HepG2 (cell line): ENCODE measurements around the gene KPNA3. TPM values are rescaled to one million over a fixed set of nuclear protein-coding genes. Genes with fewer than 3 reads are reported as not detected.

ENCODE experiments used
- CEBPZ ChIP-seq: IDR thresholded peaks from 2 replicates; pipeline ENCODE4 v1.6.1; 2012; ENCODE audit warnings: low read length, improper control_type of control experiment
- ERF ChIP-seq: IDR thresholded peaks from 2 replicates; pipeline ENCODE4 v1.6.1; 2018; ENCODE audit warnings: missing biosample characterization, missing genetic modification reagents
- HMGXB4 ChIP-seq, 2 experiments: sonication (generic) in 1 of 2; formaldehyde crosslinking in 1 of 2; IDR thresholded peaks; 2 replicates each; pipeline versions ENCODE4 v1.4.0 to v1.6.1; 2018 to 2020; ENCODE audit warnings: missing genetic modification reagents in 2 of 2, borderline replicate concordance in 1 of 2, low read depth in 1 of 2, mild to moderate bottlenecking in 1 of 2, missing biosample characterization in 1 of 2
- HOXA3 ChIP-seq: sonication (generic); formaldehyde crosslinking; IDR thresholded peaks from 2 replicates; pipeline ENCODE4 v1.5.0; 2020; ENCODE audit warnings: missing genetic modification reagents
- MLX ChIP-seq: IDR thresholded peaks from 2 replicates; pipeline ENCODE4 v1.6.1; 2016
- NFAT5 ChIP-seq: sonication (generic); formaldehyde crosslinking; IDR thresholded peaks from 2 replicates; pipeline ENCODE4 v1.4.0; 2020; ENCODE audit warnings: missing genetic modification reagents
- SMYD3 ChIP-seq: sonication (generic); formaldehyde crosslinking; IDR thresholded peaks from 2 replicates; pipeline ENCODE4 v1.8.1; 2023; ENCODE audit warnings: mild to moderate bottlenecking, missing genetic modification reagents
- TBX3 ChIP-seq: fragments of 450-650 bp; IDR thresholded peaks from 2 replicates; pipeline ENCODE4 v1.6.1; 2017; ENCODE audit warnings: antibody characterized with exemption, mild to moderate bottlenecking, inconsistent platforms, borderline replicate concordance
- TMF1 ChIP-seq: sonication (generic); formaldehyde crosslinking; IDR thresholded peaks from 2 replicates; pipeline ENCODE4 v1.8.1; 2022; ENCODE audit warnings: low read depth, missing genetic modification reagents
- YEATS4 ChIP-seq: sonication (generic); formaldehyde crosslinking; IDR thresholded peaks from 2 replicates; pipeline ENCODE4 v1.4.0; 2020; ENCODE audit warnings: missing genetic modification reagents, borderline replicate concordance
- ZBTB25 ChIP-seq: IDR thresholded peaks from 2 replicates; pipeline ENCODE4 v1.6.1; 2018; ENCODE audit warnings: missing genetic modification reagents
- ZFAT ChIP-seq: sonication (generic); formaldehyde crosslinking; conservative IDR thresholded peaks from 2 replicates; pipeline ENCODE4 v1.8.1; 2023; ENCODE audit warnings: missing genetic modification reagents, inconsistent platforms
- ZNF383 ChIP-seq: sonication (generic); formaldehyde crosslinking; IDR thresholded peaks from 2 replicates; pipeline ENCODE4 v1.4.0; 2020; ENCODE audit warnings: missing genetic modification reagents, mild to moderate bottlenecking, borderline replicate concordance
- ZNF629 ChIP-seq: sonication (generic); formaldehyde crosslinking; conservative IDR thresholded peaks from 2 replicates; pipeline ENCODE4 v1.5.0; 2020; ENCODE audit warnings: missing genetic modification reagents
- polyA plus RNA-seq, 8 experiments: library from polyadenylated mRNA; depleted of rRNA in 3 of 8; stranded (reverse) in 7 of 8; unstranded in 1 of 8; fragments of >200 nt; fragmentation: Illumina TruSeq in 4 of 8; extraction: Trizol in 4 of 8; gene quantifications; 2 replicates each; pipeline versions ENCODE4 v1.2.1 to v1.2.3, GENCODE V29; 2011 to 2016; ENCODE audit warnings: low read depth in 4 of 8, missing spikeins in 1 of 8, mixed read lengths in 1 of 8; ENCODE audit not compliant: insufficient read depth in 1 of 8
- total RNA-seq, 5 experiments: library from RNA; depleted of rRNA; stranded (reverse); fragments of >200 nt; fragmentation: Illumina TruSeq; extraction: Trizol; gene quantifications; 2 replicates each; pipeline ENCODE4 v1.2.3, GENCODE V29; 2016; ENCODE audit warnings: low read depth in 1 of 5

KPNA3 gene
- total and polyA plus RNA-seq, 2 of the 13 experiments (the other 11 are each of a cell fraction or from before 2014, with no cell fraction given): 13.0 to 28.9 TPM

GRCh38 chr13:49690995-49691784, 101.3 kb downstream of the KPNA3 start, which contains the start of gene EBPL (continued):
- TF ChIP-seq ZFAT (CRISPR knock-in tag): 0 out of 2 replicates have a peak, but pooled peaks have one; percentile 70
- peak; percentile 82 for TF ChIP-seq NFAT5 (CRISPR knock-in tag)
- TF ChIP-seq TMF1: peak; percentile 98
- 0 out of 2 replicates have a peak, but pooled peaks have one; percentile 43 for TF ChIP-seq MLX (CRISPR knock-in tag)
- peak; percentile 65; the same call in 1 of the 2 replicates for TF ChIP-seq ERF (CRISPR knock-in tag)
- peak; percentile 37 for TF ChIP-seq ZNF629 (CRISPR knock-in tag)
- TF ChIP-seq HMGXB4 (CRISPR knock-in tag; IDR thresholded peaks at IDR 0.05; ENCODE audit: borderline replicate concordance in 1 of 2, low read depth in 1 of 2): peak; percentile 64 to 78
- TF ChIP-seq YEATS4 (CRISPR knock-in tag): peak; percentile 92; the same call in 1 of the 2 replicates
- no peak for TF ChIP-seq ZNF383
- TF ChIP-seq ZBTB25: peak; percentile 59; the same call in 1 of the 2 replicates
- TF ChIP-seq CEBPZ: no peak
- TF ChIP-seq HOXA3 (CRISPR knock-in tag): peak; percentile 89
- no peak for TF ChIP-seq SMYD3 (CRISPR knock-in tag)
- no peak for TF ChIP-seq TBX3
